ENCODE data around the gene CD7. TPM values are rescaled to one million over a fixed set of nuclear protein-coding genes. Genes with fewer than 3 reads are reported as not detected.

The CD7 gene
- total RNA-seq, 1 donor from 2014 or later: 0.47 TPM

GRCh38 chr17:82344175-82344907 is 26.9 kb upstream of the CD7 start:
- Histone ChIP-seq H3K27me3 (ENCODE audit: low read depth) (peaks cover 15% of the 10 kb centered on the region), H3K36me3 (no peaks in the 10 kb centered on the region), H3K9me3 (replicated peaks) (no peaks in the 10 kb centered on the region), H3K27ac (replicated peaks) (no peak overlapping the region), H3K4me3 (no peak overlapping the region), H3K4me1 (peaks cover 7% of the 10 kb centered on the region)
- no peak for TF ChIP-seq CTCF (IDR thresholded peaks at IDR 0.05; ENCODE audit: borderline replicate concordance)
- DNase-seq: no peak
- intact Hi-C loops (cut with micrococcal nuclease): no loop called here

DNA sequence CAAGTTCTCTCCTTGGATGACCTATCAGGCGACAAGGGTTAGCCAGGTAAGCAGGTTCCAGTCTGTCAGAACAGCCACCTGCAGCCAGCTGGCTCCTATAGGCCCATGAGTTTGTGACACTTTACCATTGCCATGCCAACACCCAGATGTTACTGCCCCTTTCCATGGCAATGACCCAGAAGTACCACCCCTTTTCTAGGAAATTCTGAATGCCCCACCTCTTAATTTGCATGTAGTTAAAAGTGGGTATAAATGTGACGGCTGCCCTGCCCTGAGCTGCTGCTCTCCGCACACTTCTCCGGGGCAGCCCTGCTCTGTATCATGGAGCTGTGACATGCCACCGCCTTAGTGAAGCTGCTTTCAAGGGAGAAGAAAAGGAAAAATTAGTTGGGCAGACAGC is 26.2 kb upstream of the CD7 start:
- no peaks in the 10 kb centered on the region for H3K36me3 ChIP-seq
- peaks cover 15% of the 10 kb centered on the region for H3K27me3 ChIP-seq (ENCODE audit: low read depth)
- DNase-seq: no peak
- H3K4me3 ChIP-seq: no peak overlapping the region
- intact Hi-C loops (cut with micrococcal nuclease): no loop called here
- no peak for TF ChIP-seq CTCF (IDR thresholded peaks at IDR 0.05; ENCODE audit: borderline replicate concordance)
- H3K9me3 ChIP-seq (replicated peaks): no peaks in the 10 kb centered on the region
- H3K4me1 ChIP-seq: peaks cover 12% of the 10 kb centered on the region
- H3K27ac ChIP-seq (replicated peaks): no peak overlapping the region

DNA sequence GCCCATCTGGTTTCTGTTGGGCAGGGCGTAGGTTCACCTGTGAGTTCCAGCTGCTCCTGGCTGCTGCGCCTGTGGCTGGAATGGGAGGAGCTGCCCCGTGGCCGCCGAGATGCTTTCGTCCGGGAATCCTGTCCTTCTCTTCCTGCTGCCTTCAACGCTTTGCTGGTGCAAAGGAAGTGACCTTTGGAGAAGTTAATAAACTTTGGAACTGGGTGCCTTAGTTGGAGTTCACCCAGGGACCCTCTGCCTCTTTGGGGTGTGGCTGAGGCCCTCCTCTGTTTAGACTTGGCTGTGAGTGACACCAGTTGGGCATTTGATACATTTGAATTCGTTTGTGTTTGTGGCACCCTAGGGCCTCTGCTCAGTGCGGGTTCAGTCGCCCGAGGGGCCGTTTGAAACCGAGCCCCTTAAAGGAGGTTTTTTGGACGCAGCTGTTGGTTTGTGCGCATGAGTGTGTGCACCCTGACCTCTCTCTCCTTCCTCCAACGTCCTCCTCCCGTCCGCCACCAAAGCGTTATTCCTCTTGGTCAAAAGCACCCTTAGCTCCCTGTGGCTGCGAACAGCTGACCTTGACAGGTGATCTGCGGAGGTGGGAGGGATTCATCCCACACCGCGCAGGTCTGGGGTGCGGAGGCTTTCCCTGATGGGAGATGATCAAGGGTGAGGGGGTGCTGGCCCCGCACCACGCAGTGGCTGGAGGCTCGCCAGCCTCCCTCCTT is 25.1 kb upstream of the CD7 start:
- intact Hi-C loops (cut with micrococcal nuclease): no loop called here
- no peak for DNase-seq
- H3K36me3 ChIP-seq: no peaks in the 10 kb centered on the region
- peaks cover 13% of the 10 kb centered on the region for H3K4me1 ChIP-seq
- H3K27ac ChIP-seq (replicated peaks): no peak overlapping the region
- no peaks in the 10 kb centered on the region for H3K9me3 ChIP-seq (replicated peaks)
- TF ChIP-seq CTCF (IDR thresholded peaks at IDR 0.05; ENCODE audit: borderline replicate concordance): no peak
- no peak overlapping the region for H3K4me3 ChIP-seq
- H3K27me3 ChIP-seq (ENCODE audit: low read depth): peaks cover 15% of the 10 kb centered on the region

GRCh38 chr17:82339634-82340580 is 22.5 kb upstream of the CD7 start:
- Histone ChIP-seq H3K9me3 (replicated peaks) (no peaks in the 10 kb centered on the region), H3K36me3 (no peaks in the 10 kb centered on the region), H3K27ac (replicated peaks) (no peak overlapping the region), H3K27me3 (ENCODE audit: low read depth) (peaks cover 12% of the 10 kb centered on the region), H3K4me1 (peaks cover 26% of the 10 kb centered on the region), H3K4me3 (peak overlapping the region; percentile 57)
- no peak for TF ChIP-seq CTCF (IDR thresholded peaks at IDR 0.05; ENCODE audit: borderline replicate concordance)
- intact Hi-C loops (cut with micrococcal nuclease): no loop called here
- DNase-seq: no peak

All from left ventricle myocardium inferior (tissue), 1 donor.